ENCODE measurements around the gene ZFYVE26.
"Not testable (repeated sequence)": the region's sequence is repeated elsewhere in the genome, so short reads cannot be mapped to it uniquely, and the experiment has no call there.

The ZFYVE26 gene

GRCh38 chr14:67749341-67750084 lies 66.9 kb downstream of the ZFYVE26 start:
- DNase-seq = no peak

- DNase-seq = no peak
Observed at GRCh38 chr14:67748312-67748711, 68.1 kb downstream of the ZFYVE26 start.

GRCh38 chr14:67746927-67747326 lies 69.5 kb downstream of the ZFYVE26 start:
- no peak for DNase-seq

- DNase-seq = no peak
Observed at GRCh38 chr14:67744046-67744445, 72.3 kb downstream of the ZFYVE26 start.

- DNase-seq = no peak
Observed at GRCh38 chr14:67738740-67739504, 77.5 kb downstream of the ZFYVE26 start.

GRCh38 chr14:67736771-67737170 lies 79.6 kb downstream of the ZFYVE26 start:
- no peak for DNase-seq

- DNase-seq = no peak
Observed at GRCh38 chr14:67735336-67736147, 80.8 kb downstream of the ZFYVE26 start.

- DNase-seq = no peak
Observed at GRCh38 chr14:67734675-67735074, 81.7 kb downstream of the ZFYVE26 start.

GRCh38 chr14:67733616-67734015 lies 82.8 kb downstream of the ZFYVE26 start:
- no peak for DNase-seq

GRCh38 chr14:67729072-67729885 lies 87.1 kb downstream of the ZFYVE26 start:
- no peak for DNase-seq

GRCh38 chr14:67728258-67728657 lies 88.1 kb downstream of the ZFYVE26 start:
- DNase-seq = no peak

- no peak for DNase-seq
Observed at GRCh38 chr14:67727361-67727760, 89.0 kb downstream of the ZFYVE26 start.

GRCh38 chr14:67725171-67725570 lies 91.2 kb downstream of the ZFYVE26 start:
- DNase-seq = no peak

- no peak for DNase-seq
Observed at GRCh38 chr14:67722293-67722692, 94.1 kb downstream of the ZFYVE26 start.

GRCh38 chr14:67721875-67722274 lies 94.5 kb downstream of the ZFYVE26 start:
- no peak for DNase-seq

GRCh38 chr14:67719866-67720265 lies 96.5 kb downstream of the ZFYVE26 start:
- DNase-seq = no peak

- DNase-seq = not testable (repeated sequence)
Observed at GRCh38 chr14:67719385-67719784, 97.0 kb downstream of the ZFYVE26 start.

GRCh38 chr14:67718265-67718664 lies 98.1 kb downstream of the ZFYVE26 start:
- DNase-seq = no peak

GRCh38 chr14:67717048-67717447 lies 99.3 kb downstream of the ZFYVE26 start:
- DNase-seq = no peak

GRCh38 chr14:67710209-67710608 lies 106.2 kb downstream of the ZFYVE26 start:
- DNase-seq = no peak

- DNase-seq = not testable (repeated sequence)
Observed at GRCh38 chr14:67709796-67710195, 106.6 kb downstream of the ZFYVE26 start.

- not testable (repeated sequence) for DNase-seq
Observed at GRCh38 chr14:67709346-67709745, 107.0 kb downstream of the ZFYVE26 start.

GRCh38 chr14:67705211-67705610 lies 111.2 kb downstream of the ZFYVE26 start:
- no peak for DNase-seq

Data from AML-193 (cell line).